NCI-H146 (cell line): ENCODE results near the gene CDK16.
A peak's percentile ranks its signal among the peaks of the same experiment; 100 is the strongest.

Experiments used
- DNase-seq: peaks from one replicate; lab custom pipeline; 2025; lab: John Stamatoyannopoulos, UW

CDK16 gene

DNA sequence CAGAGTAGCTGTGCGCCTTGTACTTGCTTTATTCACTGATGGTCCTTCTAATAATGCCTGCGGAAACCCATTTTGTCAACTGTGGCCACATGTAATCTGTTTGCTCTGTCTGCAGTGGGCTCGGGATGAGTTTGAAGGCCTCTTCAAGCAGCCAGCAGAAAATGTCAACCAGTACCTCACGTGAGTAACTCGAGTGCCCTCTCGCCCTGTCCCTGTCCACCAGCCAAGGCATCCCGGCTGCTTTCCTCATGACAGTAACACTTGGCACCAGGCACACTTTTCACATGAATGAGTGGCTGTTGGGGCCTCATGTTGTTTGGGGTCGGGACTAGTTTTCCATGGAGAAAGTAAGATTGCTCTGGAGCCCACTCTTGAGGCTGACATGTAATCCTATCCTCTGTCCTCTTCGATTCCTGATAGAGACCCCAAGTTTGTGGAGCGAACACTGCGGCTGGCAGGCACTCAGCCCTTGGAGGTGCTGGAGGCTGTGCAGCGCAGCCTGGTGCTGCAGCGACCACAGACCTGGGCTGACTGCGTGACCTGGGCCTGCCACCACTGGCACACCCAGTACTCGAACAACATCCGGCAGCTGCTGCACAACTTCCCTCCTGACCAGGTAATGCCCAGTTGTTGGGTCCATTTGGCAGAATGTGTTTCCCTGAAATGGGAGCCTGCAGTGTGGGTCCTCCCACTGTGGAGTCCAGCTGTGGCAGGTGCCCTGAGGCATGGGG lies 8.8 kb upstream of the CDK16 start:
- no peak for DNase-seq

DNA sequence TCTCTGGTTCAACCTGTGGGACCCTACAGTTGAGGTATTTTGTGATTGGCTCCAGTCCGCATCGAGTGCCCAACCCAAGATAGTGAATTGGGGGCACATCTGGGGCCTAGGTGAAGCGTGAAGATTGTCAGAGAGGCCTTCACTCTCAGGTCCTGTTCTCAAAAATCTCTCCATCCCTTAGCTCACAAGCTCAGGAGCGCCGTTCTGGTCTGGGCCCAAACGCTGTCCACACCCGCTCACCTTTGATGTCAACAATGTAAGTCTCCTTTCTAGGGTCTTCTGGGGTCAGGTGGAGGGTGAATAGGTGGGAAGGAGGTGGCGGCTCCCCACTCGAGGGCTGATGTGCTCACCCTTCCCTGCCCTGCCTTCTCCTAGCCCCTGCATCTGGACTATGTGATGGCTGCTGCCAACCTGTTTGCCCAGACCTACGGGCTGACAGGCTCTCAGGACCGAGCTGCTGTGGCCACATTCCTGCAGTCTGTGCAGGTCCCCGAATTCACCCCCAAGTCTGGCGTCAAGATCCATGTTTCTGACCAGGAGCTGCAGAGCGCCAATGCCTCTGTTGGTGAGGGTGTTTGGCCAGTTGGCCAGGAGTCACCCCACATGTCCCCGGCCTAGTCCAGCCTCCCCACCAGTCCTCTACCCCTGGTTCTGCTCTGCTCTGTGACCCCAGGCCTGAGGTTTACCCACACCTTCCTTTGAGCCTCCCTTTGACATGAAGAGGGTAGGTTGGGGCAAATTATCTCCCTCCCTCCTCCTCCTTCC lies 7.6 kb upstream of the CDK16 start:
- no peak for DNase-seq

DNA sequence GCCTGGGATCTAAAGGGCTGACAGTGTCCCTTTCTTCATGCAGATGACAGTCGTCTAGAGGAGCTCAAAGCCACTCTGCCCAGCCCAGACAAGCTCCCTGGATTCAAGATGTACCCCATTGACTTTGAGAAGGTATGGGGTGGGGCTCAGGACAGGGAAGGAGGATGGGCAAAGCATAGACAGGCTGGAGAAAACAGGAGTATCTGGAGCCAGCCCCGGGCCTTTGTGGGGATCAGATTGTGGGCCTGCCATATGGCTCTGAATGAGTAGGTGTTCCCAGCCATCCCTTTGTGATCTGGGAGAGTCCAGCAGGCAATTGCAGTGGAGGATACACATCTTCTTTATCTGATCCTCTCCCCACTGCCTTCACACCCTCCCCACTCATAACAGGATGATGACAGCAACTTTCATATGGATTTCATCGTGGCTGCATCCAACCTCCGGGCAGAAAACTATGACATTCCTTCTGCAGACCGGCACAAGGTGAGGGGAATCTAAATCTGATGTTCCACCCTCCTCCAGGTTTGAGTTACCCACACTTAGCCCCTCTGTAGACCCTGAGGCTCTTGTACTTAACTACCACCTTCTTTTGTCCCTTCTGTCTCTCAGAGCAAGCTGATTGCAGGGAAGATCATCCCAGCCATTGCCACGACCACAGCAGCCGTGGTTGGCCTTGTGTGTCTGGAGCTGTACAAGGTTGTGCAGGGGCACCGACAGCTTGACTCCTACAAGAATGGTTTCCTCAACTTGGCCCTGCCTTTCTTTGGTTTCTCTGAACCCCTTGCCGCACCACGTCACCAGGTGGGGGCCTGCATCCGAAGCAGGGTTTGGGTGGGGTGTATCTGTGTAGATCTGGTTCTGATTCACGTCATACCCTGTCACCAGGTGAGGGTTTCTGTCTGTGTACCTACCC lies 5.8 kb upstream of the CDK16 start:
- no peak for DNase-seq

DNA sequence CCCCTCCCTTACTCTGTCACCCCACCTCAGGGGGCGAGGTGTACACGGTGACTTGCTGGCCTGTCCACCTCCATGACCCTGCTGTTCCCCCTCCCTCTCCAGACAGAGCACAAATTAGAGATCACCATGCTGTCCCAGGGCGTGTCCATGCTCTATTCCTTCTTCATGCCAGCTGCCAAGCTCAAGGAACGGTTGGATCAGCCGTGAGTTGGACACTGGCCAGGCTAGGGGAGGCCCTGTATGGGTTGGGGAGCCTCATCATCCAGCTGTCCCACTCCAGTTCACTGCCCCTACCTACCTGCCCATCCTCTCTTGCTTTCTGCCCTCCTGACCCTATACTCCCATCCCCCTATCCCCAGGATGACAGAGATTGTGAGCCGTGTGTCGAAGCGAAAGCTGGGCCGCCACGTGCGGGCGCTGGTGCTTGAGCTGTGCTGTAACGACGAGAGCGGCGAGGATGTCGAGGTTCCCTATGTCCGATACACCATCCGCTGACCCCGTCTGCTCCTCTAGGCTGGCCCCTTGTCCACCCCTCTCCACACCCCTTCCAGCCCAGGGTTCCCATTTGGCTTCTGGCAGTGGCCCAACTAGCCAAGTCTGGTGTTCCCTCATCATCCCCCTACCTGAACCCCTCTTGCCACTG lies 3.9 kb upstream of the CDK16 start:
- DNase-seq, result no peak

DNA sequence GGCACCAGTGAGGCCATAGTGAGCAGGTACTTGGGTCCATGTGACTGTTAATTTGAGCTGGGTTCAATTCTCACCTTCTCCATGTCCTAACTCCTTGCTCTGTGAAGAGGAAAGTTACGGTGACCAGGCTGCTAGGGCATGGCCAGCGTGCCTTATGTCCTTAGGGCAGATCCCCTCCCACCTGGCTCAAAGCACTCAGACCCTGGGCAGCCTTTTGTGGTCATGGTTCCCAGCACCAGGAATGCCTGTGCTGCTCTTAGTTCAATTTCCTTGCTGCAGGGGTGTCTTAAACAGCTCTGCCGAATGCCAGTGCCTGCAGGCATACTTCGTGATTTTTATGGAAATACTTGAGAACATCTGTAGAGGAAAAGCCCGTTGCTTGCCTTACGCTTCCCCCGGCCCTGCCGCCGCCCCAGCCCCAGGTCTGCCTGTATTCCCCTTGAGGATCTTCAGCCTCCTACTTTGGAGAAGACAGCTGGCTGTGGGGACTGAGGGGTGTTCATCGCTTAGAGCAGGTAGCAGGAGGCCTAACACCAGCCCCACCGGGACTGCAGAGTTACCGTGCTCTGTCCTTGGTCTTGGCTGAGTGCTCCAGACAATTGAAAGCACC lies 3.1 kb upstream of the CDK16 start:
- no peak for DNase-seq

DNA sequence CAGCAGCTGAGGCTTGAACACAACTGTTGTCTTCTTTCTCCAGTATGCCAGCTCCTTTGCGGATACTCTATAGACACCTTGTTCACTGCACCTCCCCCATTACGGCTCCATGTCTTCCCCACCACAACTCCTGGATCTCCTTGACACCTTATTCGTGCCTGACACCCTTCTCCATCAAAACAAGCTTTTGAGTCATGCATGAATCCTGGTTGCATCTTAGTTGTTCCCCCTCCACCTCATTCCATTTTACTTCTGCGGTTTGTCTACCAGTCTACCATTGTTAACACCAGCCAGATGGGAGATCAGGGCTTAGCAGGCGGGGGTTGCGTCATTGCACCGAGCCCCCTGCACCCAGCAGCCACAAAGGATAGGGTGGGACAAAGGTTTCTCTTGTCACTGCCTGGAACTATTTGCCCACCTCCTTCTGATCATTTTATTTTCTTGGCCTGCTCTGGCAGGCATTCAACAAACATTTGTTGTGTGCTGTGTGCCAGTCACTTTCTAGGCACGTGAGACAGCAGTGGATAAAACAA lies 2.0 kb upstream of the CDK16 start:
- DNase-seq, result no peak

DNA sequence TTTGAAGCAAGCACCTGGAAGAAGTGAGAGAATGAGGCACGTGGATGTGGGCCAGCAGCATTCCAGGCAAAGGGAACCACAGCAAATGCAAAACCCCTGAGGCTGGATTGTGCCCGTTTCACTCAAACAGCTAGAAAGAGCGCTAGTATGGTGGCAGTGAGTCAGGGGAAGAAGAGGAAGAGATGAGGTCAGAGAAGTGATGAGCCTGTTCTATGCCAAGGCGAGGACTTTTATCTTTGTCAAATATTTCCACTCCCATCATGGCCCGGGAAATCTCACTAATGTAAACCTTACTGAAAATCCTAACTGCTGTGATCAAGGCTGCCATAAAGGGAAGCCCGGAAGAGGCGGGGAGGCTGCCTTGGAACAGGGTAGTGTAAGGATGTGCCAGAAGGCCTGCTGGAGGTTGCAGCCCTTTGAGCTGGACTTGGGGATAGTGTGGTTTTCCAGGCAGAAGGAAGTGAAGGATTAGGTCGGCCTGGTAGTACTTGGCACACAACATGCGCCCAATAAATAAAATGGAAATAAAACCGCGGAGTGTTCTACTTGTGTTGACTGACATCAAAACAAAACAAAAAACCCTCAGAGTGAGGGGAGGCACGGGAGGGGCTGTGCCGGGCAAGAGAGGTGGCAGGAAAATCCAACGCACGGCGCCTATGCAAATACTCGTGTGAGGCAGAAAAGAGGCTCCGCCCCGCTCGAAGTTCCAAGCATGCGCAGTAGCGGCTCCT lies 1.2 kb upstream of the CDK16 start:
- DNase-seq, result no peak

DNA sequence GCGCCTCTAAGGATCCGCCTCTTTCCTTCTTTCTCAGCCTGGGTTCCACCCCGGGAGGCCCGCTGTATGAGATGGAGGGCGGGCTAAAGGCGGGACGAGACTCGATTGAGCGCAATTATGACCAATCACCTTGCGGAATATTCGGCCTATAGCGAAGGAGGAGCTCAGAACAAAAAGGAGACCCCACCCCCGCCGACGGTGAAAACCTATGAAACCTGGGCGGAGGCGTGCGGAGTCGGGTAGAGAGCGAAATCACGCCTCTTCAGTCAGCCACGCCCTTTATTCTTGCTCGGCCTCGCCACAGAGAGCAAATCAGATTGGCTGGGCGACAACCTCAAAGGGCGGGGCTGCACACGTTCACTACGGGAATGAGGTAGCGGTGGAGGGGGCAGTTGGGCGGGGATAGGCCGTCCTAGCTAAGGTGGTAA lies 615 bp upstream of the CDK16 start:
- peak; percentile 99 for DNase-seq

DNA sequence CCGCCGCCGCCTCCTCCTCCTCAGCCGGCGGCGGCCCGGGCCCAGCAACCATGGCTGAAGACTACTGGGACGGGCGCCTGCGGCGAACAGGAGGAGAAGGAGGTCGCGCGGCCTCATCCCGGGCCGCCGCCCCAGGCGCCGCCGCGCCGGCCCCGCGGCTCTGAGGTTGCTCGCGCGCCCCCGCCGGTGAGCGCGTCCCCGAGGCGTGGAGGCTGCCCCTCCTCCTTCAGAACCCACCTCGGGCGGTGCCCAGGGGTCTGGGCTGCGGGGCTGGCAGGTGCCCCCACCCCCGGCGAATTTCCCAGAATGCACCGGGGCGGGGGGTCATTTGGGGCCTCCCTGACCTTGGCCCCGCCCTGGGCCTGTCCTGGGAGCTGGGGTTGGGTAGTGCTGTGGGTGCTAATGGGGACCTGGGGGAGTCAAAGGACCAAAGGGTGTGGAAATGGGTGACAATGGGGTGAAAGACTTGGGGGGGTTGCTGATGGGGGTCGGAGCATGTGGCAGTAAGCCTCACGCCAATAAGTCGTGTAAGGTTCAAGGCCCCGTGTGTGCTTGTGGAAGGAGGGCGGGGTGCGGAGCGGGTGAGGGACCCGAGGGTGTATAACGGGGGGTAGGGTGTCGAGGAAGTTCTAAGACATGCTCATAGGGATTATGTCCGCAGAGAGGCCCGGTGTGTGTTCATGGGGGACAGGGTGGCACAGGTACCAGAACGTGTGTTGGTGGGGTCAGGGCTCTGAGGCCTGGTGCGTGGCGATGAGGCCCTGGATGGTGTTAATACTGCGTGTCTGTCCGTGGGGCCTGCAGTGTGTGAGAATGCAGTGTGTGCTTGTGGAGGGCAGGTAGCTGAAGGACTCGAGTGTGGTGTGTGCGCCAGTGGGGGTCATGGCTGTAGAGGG lies 687 bp downstream of the CDK16 start:
- peak; percentile 44 for DNase-seq

DNA sequence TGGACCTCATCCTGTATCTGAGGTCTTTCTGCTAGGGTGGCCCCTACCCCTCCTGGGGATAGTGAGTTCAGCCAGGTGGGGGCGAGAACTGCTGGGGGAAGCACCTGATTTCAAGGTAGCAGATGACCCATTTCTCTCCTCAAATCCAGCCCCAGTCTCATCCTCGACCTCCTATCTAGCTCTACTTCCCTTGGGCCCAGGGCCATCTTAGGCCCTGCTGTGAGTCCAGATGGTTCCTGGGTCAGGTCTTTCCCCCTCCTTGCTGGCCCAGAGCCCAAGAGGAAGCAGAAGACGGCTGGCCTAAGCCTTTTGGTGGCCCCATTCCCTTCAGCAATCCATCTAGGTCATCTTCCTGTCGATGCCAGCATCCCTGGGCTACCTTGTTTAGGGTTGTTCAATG lies 3.3 kb downstream of the CDK16 start:
- DNase-seq, result no peak

DNA sequence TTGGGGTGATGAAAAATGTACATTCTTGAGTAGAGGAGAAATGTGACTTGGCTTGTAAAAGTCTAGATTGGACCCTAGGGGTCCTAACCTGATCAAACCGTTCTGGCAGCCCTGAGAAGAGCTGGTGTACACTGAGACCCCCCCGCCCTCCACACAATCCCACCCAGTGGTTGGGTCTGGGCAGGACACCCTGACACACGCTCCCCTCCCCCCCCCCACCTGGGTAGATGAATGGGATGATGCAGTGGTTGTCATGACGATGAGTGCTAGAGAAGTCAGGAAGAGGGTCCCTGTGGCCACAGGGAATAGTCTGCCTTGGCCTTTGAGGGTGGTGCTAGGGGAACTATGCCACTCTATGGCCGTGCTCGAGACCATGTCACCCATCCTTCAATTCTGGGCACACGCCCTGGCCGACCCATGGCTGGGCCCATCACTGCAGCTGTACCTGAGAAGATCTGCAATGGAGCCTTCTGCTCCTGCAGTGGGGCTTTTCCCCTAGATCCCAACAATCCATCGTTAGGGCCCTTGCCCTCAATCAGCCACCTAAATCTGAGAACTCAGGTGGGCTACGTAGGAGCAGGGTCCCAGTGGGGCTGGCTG lies 4.4 kb downstream of the CDK16 start:
- no peak for DNase-seq

DNA sequence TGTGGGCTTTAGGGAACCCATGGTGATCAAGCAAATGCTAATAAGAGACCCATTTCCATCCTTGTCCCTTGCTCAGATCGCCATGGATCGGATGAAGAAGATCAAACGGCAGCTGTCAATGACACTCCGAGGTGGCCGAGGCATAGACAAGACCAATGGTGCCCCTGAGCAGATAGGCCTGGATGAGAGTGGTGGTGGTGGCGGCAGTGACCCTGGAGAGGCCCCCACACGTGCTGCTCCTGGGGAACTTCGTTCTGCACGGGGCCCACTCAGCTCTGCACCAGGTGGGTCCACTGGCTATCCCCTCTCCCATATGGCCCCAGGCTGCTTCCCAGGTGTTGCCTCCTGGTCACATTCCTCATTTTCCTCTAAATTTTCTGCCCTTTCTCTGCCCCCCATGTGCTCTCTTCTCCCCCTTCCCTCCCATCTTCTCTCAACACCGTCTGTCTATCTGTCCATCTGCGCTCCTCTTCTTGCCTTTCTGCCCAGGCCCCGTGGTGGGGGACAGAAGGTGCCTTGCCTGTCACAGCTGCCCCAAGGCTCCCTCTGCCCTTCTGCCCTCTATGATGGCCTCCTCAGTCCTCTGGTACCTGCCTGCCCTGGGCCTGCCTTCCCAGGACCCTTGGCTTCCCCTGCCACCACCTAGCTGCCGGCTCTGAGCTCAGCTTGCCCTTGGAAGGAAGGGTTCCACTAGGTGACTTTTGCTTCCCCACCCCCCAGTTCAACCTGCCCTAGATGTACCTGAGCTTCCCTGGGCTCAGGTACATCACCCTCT lies 5.2 kb downstream of the CDK16 start:
- no peak for DNase-seq

DNA sequence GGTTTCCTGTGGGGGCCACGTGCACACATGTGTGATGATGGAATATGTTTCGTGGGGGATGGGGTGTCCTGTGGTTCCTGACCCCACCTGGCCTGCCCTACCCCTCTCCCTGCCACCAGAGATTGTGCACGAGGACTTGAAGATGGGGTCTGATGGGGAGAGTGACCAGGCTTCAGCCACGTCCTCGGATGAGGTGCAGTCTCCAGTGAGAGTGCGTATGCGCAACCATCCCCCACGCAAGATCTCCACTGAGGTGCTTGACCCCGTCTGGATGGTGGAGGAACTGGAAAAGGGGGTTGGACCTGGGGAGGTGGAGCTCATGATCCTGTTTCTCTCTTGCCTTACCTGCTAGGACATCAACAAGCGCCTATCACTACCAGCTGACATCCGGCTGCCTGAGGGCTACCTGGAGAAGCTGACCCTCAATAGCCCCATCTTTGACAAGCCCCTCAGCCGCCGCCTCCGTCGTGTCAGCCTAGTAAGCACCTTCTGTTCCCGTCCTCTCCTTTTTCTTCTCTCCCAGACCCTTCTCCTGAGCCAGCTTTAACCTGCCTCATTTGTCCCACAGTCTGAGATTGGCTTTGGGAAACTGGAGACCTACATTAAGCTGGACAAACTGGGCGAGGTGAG lies 5.9 kb downstream of the CDK16 start:
- no peak for DNase-seq

DNA sequence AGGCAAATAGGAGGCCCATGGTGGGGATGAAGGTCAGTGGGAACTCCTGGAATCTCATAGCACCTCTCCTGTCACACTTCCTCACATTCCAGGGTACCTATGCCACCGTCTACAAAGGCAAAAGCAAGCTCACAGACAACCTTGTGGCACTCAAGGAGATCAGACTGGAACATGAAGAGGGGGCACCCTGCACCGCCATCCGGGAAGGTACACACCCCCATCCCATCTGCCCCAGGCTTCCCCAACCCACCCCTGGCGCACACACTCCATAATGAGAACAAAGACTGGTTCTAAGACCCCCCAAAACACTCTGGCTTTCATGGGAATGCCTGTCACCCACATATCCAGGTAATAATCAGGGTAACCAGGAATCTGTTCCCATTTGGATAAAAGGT lies 6.4 kb downstream of the CDK16 start:
- DNase-seq, result no peak

DNA sequence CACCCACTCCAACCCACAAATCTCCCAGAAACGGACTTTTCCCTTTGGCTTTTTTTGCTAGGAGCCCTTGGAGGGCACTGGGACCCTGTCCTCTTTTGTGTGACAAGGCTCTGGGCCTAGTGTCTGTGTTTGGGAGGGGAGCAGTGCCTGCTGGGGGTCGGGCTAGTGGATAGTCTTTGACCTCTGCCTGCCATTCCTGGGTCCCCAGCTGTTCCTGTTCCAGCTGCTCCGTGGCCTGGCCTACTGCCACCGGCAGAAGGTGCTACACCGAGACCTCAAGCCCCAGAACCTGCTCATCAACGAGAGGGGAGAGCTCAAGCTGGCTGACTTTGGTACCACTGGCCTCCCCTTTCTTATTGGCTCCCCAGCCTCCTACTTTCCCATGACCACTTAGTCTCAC lies 7.6 kb downstream of the CDK16 start:
- no peak for DNase-seq

DNA sequence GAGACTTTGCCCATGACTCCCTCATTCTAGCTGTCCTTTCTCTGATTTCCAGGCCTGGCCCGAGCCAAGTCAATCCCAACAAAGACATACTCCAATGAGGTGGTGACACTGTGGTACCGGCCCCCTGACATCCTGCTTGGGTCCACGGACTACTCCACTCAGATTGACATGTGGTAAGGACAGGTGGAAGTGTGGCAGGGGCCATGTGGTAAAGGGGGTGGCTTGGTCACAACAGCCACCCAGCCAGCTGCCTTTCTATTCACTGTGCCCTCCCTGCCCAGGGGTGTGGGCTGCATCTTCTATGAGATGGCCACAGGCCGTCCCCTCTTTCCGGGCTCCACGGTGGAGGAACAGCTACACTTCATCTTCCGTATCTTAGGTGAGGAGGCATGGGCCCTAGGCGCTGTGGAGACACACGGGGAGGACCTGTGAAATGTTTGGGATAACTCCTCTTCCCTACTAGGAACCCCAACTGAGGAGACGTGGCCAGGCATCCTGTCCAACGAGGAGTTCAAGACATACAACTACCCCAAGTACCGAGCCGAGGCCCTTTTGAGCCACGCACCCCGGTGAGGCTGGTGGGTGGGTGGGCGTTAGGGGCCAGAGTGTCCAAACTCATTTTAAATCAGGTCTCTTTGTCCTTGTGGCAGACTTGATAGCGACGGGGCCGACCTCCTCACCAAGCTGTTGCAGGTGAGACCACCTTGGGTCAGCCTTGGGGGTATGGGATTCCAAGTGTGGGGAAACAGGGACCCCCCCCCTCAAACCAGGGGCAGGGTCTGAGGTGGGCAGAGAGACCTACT lies 8.3 kb downstream of the CDK16 start:
- no peak for DNase-seq

DNA sequence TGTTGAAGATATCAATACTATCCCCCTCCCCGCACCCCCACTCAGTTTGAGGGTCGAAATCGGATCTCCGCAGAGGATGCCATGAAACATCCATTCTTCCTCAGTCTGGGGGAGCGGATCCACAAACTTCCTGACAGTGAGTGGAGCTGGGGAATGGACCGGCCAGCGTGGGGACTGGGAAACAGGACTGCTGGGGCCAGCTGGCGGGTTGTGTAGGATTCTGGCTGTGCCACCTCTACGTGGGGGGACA lies 8.8 kb downstream of the CDK16 start:
- no peak for DNase-seq
